BLaER1 (cell line): ENCODE measurements around the gene S100A6.
"Not testable (repeated sequence)": the region's sequence is repeated elsewhere in the genome, so short reads cannot be mapped to it uniquely, and the experiment has no call there.

Source experiments
- H3K27ac ChIP-seq: shearing (Covaris generic); formaldehyde crosslinking; 2 replicates; pipeline ENCODE4 v1.8.1; 2022
- H3K27me3 ChIP-seq: shearing (Covaris generic); formaldehyde crosslinking; 2 replicates; pipeline ENCODE4 v1.8.1; 2022
- H3K36me3 ChIP-seq: shearing (Covaris generic); formaldehyde crosslinking; 2 replicates; pipeline ENCODE4 v1.8.1; 2022
- H3K4me1 ChIP-seq: shearing (Covaris generic); formaldehyde crosslinking; 2 replicates; pipeline ENCODE4 v1.8.1; 2022
- H3K4me2 ChIP-seq: shearing (Covaris generic); formaldehyde crosslinking; 2 replicates; pipeline ENCODE4 v1.8.1; 2022
- H3K4me3 ChIP-seq: shearing (Covaris generic); formaldehyde crosslinking; 2 replicates; pipeline ENCODE4 v1.8.1; 2022
- H3K9ac ChIP-seq: shearing (Covaris generic); formaldehyde crosslinking; 2 replicates; pipeline ENCODE4 v1.8.1; 2022
- H3K9me3 ChIP-seq: shearing (Covaris generic); formaldehyde crosslinking; 2 replicates; pipeline ENCODE4 v1.8.1; 2022
- H4K20me1 ChIP-seq: shearing (Covaris generic); formaldehyde crosslinking; 2 replicates; pipeline ENCODE4 v1.8.1; 2022
- Cebpa-rat ChIP-seq: shearing (Covaris generic); IDR thresholded peaks from 2 replicates; pipeline ENCODE4 v1.8.1; 2022

S100A6 gene

DNA sequence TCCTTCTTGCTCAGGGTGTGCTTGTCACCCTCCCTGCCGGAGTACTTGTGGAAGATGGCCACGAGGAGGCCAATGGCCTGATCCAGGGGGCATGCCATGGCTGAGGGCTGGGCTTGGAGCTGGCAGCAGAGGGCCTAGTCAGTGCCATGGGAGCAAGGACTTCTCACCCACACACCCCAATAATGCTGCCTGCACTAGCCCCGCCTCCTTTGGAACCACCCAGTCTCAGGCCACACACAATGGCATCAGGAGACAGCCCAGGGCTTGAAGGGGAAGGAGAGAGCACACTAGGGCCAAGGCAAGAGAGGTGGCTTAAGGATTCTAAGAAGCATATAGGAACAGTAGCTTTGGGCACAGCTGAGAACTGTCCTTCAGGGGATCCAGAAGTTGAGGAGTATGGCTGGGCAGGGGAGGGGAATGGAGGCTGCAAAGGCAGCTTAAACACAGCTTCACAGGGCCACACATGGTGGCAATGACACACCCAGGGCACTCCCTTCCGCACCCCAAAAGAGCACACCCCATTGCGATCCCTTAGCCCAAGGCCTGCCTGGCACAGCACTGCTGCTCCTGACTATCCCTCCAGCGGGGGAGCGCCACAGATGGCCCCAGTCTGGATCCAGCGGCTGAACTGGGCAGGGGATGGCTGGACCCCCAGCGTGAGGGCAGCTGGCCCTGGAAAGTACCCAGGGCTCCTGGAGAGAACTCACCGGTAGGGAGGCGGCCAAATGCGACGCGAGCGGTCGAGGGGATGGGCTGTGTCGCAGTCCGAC is at the start of gene S100A6:
Gene S100A6 (minus strand): TSS at position 750 of the 770 bp plus-strand sequence. CDS start 652 bp downstream, at position 98.
- no peaks in the 10 kb centered on the region for H3K9me3 ChIP-seq
- H3K9ac ChIP-seq, result peak within 1 kb of the TSS; percentile 62
- H3K4me2 ChIP-seq, result peak within 1 kb of the TSS; percentile 91
- no peak for TF ChIP-seq Cebpa-rat
- H3K4me1 ChIP-seq, result peaks cover 50% of the 10 kb centered on the region
- no peaks in the 10 kb centered on the region for H3K36me3 ChIP-seq
- H4K20me1 ChIP-seq, result no peaks in the 10 kb centered on the region
- peak within 1 kb of the TSS; percentile 60 for H3K4me3 ChIP-seq
- H3K27ac ChIP-seq, result peak within 1 kb of the TSS; percentile 62; the same call in 1 of the 2 replicates
- peaks cover 20% of the 10 kb centered on the region for H3K27me3 ChIP-seq

DNA sequence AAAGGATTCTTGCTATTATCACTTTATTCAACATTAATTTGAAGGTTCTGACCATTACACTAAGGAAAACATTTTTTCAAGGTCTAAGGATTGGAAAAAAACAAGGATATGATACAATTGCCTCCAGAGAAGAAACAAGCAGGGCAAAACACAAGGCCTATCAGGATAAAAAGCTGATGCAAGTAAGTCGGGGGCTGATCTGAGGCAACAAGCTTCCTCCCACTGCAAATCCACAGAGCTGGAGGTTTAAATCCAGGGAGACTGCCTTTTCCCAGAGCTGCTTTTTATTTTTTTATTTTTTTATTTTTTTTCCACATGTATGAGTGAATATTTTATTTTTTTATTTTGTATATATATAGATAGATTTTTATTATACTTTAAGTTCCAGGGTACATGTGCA is 49.2 kb upstream of the S100A6 start:
- Histone ChIP-seq H3K27ac (no peak overlapping the region), H3K9me3 (no peaks in the 10 kb centered on the region), H3K9ac (no peak overlapping the region), H3K36me3 (no peaks in the 10 kb centered on the region), H3K4me1 (peaks cover 18% of the 10 kb centered on the region), H3K27me3 (no peaks in the 10 kb centered on the region), H3K4me2 (no peak overlapping the region), H4K20me1 (no peaks in the 10 kb centered on the region), H3K4me3 (no peak overlapping the region)
- TF ChIP-seq Cebpa-rat, result no peak

DNA sequence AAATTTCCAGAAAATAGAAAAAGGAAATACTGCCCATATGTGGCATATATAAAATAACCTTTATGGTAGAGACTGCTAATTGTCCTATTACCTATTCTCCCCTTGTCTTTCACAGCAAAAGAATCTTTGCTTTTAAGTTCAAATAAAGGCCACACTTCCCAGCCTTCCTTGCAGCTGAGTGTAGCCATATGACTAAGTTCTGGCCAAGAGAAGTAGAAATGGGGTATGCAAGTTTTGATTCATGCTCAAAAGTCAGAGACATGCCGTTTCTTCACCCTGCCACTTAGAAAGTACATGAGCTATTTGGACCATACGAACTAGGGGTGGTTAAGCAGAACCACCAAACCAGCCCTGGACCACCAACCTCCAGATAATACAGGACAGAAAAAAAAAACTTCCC is 48.2 kb upstream of the S100A6 start:
- H3K4me3 ChIP-seq, result no peak overlapping the region
- H3K9ac ChIP-seq, result no peak overlapping the region
- H3K36me3 ChIP-seq, result no peaks in the 10 kb centered on the region
- no peak for TF ChIP-seq Cebpa-rat
- H3K9me3 ChIP-seq, result no peaks in the 10 kb centered on the region
- H3K4me1 ChIP-seq, result peaks cover 18% of the 10 kb centered on the region
- no peaks in the 10 kb centered on the region for H3K27me3 ChIP-seq
- H4K20me1 ChIP-seq, result no peaks in the 10 kb centered on the region
- H3K4me2 ChIP-seq, result no peak overlapping the region
- H3K27ac ChIP-seq, result no peak overlapping the region

DNA sequence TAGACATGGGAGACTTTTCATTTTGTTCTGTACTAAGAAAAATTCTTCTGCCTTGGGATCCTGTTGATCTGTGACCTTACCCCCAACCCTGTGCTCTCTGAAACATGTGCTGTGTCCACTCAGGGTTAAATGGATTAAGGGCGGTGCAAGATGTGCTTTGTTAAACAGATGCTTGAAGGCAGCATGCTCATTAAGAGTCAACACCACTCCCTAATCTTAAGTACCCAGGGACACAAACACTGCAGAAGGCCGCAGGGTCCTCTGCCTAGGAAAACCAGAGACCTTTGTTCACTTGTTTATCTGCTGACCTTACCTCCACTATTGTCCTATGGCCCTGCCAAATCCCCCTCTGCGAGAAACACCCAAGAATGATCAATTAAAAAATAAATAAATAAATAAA is 47.7 kb upstream of the S100A6 start:
- H3K4me2 ChIP-seq, H3K9me3 ChIP-seq, H3K4me3 ChIP-seq, H3K9ac ChIP-seq, H4K20me1 ChIP-seq, H3K27ac ChIP-seq, H3K27me3 ChIP-seq, H3K36me3 ChIP-seq: not testable (repeated sequence)
- H3K4me1 ChIP-seq, result peaks cover 18% of the 10 kb centered on the region

DNA sequence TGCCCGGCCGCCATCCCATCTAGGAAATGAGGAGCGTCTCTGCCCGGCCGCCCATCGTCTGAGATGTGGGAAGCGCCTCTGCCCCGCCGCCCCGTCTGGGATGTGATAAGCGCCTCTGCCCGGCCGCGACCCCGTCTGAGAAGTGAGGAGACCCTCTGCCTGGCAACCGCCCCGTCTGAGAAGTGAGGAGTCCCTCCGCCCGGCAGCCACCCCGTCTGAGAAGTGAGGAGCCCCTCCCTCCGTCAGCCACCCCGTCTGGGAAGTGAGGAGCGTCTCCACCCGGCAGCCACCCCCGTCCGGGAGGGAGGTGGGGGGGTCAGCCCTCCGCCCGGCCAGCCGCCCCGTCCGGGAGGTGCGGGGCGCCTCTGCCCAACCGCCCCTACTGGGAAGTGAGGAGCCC is 47.0 kb upstream of the S100A6 start:
- not testable (repeated sequence) for H3K9me3 ChIP-seq, H3K27ac ChIP-seq, H3K9ac ChIP-seq, H3K4me3 ChIP-seq, H3K27me3 ChIP-seq, H3K36me3 ChIP-seq, H4K20me1 ChIP-seq, H3K4me2 ChIP-seq
- H3K4me1 ChIP-seq, result peaks cover 15% of the 10 kb centered on the region

DNA sequence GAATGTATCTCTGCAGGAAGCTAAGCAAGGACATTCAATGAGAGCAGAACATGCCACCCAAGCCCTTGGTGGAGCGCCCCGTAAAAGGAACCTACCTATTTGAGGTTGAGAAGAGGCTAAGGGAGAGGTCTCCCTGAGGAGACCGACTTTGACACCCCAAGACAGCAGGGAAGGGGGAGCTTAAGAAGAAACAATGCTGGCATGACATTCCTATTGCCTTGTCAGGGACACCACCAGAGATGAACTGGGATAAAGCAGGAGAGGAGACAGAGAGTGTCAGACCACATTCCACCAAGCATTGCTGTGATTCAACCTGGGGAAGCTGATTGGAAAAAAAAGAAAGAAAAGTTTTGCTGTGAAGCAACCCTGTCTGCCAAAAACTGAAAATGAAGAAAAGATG is 43.1 kb upstream of the S100A6 start:
- Histone ChIP-seq H3K4me3 (no peak overlapping the region), H3K36me3 (no peaks in the 10 kb centered on the region), H3K9me3 (peaks cover 6% of the 10 kb centered on the region), H3K27me3 (no peaks in the 10 kb centered on the region), H3K4me2 (no peak overlapping the region), H4K20me1 (no peaks in the 10 kb centered on the region), H3K9ac (no peak overlapping the region), H3K27ac (no peak overlapping the region), H3K4me1 (peaks cover 11% of the 10 kb centered on the region)
- no peak for TF ChIP-seq Cebpa-rat

DNA sequence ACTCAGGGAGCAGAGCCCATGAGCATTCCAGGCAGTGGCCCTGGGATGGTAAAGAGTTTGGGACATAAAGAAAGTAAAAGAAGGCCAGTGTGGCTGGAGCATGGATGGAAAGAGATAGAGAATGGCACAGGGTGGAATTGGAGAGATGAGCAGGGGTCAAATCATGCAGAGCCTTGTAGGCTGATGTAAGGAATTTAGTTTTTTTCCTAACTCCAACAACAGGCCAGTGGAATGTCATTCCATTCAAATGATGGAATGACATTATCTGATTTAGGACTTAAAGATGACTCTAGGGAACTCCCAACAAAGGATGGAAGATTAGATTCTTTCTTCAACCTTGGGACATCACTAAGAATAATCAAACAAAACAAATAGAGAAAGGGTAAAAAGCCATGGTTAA is 42.7 kb upstream of the S100A6 start:
- no peak for TF ChIP-seq Cebpa-rat
- Histone ChIP-seq H3K27ac (no peak overlapping the region), H3K4me3 (no peak overlapping the region)

DNA sequence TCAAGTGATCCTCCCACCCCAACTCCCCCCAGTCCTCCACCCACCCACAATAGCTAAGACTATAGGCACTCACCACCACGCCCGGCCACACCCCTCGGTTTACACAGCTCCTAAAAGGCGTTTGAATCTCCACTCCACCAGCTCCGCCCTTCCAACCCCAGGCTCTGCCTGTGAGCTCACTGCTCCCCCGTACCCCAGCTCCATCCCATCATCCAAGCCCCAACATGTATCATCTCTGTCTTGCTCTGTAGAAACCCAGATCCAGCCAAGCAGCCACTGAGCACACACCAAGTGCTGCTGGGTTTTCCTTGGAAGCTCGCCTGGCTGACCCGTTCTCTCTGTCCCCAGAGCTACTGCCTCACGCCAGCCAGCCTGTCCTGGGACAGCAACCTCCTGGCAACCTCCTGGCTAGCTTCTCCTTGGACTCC is 41.8 kb upstream of the S100A6 start:
- Histone ChIP-seq H4K20me1 (no peaks in the 10 kb centered on the region), H3K9ac (0 out of 2 replicates have a peak overlapping the region, but pooled peaks have one; percentile 7), H3K4me2 (no peak overlapping the region), H3K36me3 (no peaks in the 10 kb centered on the region), H3K9me3 (peaks cover 6% of the 10 kb centered on the region), H3K4me3 (no peak overlapping the region), H3K27me3 (no peaks in the 10 kb centered on the region), H3K4me1 (peaks cover 24% of the 10 kb centered on the region), H3K27ac (no peak overlapping the region)
- no peak for TF ChIP-seq Cebpa-rat

More for the DNA sequence above, 42.7 kb upstream of the S100A6 start:
- Histone ChIP-seq H3K4me1 (peaks cover 15% of the 10 kb centered on the region), H3K27me3 (no peaks in the 10 kb centered on the region), H3K9ac (no peak overlapping the region), H3K4me2 (no peak overlapping the region), H3K36me3 (no peaks in the 10 kb centered on the region), H4K20me1 (no peaks in the 10 kb centered on the region), H3K9me3 (peaks cover 6% of the 10 kb centered on the region)

DNA sequence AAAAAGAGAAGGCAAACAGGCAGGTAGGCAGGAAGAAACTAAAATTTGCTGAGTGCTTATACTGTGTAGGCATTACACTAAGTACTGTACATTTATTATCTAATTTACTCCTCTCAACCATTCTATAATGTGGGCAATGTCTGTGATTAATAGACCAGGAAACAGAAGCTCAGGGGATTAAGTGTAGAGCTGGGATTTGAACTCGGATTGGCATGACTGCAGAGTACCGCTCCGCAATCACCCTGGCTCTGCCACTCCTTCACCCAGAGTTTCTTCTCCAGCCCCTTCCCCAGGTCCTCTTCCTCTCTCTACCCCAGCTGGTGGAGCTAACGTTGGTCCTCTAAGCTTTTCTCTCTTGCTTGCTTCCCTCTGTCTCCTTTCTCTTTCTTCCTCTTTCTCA is 41.3 kb upstream of the S100A6 start:
- no peaks in the 10 kb centered on the region for H3K36me3 ChIP-seq
- H3K27me3 ChIP-seq, result no peaks in the 10 kb centered on the region
- H4K20me1 ChIP-seq, result no peaks in the 10 kb centered on the region
- no peak overlapping the region for H3K27ac ChIP-seq
- no peak for TF ChIP-seq Cebpa-rat
- no peak overlapping the region for H3K9ac ChIP-seq
- peaks cover 29% of the 10 kb centered on the region for H3K4me1 ChIP-seq
- peaks cover 6% of the 10 kb centered on the region for H3K9me3 ChIP-seq
- H3K4me2 ChIP-seq, result peak overlapping the region; percentile 46
- H3K4me3 ChIP-seq, result no peak overlapping the region

DNA sequence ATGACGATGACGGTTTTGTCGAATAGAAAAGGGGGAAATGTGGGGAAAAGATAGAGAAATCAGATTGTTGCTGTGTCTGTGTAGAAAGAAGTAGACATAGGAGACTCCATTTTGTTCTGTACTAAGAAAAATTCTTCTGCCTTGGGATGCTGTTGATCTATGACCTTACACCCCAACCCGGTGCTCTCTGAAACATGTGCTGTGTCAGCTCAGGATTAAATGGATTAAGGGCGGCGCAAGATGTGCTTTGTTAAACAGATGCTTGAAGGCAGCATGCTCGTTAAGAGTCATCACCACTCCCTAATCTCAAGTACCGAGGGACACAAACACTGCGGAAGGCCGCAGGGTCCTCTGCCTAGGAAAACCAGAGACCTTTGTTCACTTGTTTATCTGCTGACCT is 39.7 kb upstream of the S100A6 start:
- not testable (repeated sequence) for H3K4me2 ChIP-seq, H4K20me1 ChIP-seq, H3K4me3 ChIP-seq, H3K27ac ChIP-seq, H3K9me3 ChIP-seq, H3K9ac ChIP-seq, H3K36me3 ChIP-seq, H3K27me3 ChIP-seq
- H3K4me1 ChIP-seq, result peaks cover 31% of the 10 kb centered on the region

DNA sequence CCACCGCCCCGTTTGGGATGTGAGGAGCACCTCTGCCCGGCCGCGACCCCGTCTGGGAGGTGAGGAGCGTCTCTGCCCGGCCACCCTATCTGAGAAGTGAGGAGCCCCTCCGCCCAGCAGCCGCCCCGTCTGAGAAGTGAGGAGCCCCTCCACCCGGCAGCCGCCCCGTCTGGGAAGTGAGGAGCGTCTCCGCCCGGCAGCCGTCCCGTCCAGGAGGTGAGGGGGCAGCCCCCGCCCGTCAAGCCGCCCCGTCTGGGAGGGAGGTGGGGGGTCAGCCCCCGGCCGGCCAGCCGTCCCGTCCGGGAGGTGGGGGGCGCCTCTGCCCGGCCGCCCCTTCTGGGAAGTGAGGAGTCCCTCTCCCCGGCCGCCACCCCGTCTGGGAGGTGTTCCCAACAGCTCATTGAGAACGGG is 39.3 kb upstream of the S100A6 start:
- not testable (repeated sequence) for H3K27ac ChIP-seq, H3K36me3 ChIP-seq, H3K4me3 ChIP-seq, H3K27me3 ChIP-seq, H3K9ac ChIP-seq, H4K20me1 ChIP-seq, H3K9me3 ChIP-seq, H3K4me2 ChIP-seq
- H3K4me1 ChIP-seq, result peaks cover 31% of the 10 kb centered on the region
